LoVo (cell line): ENCODE data around the gene PRG2.
"Not testable (repeated sequence)": the region's sequence is repeated elsewhere in the genome, so short reads cannot be mapped to it uniquely, and the experiment has no call there.

Experiments
- DNase-seq: peaks from one replicate; pipeline ENCODE4 v3.0.0-alpha.2; 2016; ENCODE audit warnings: low spot score

PRG2 gene

GRCh38 chr11:57344826-57345225, 45.6 kb downstream of the PRG2 start:
- no peak for DNase-seq

GRCh38 chr11:57343825-57344224, 46.6 kb downstream of the PRG2 start:
- no peak for DNase-seq

GRCh38 chr11:57342702-57343101, 47.7 kb downstream of the PRG2 start:
- no peak for DNase-seq

DNA sequence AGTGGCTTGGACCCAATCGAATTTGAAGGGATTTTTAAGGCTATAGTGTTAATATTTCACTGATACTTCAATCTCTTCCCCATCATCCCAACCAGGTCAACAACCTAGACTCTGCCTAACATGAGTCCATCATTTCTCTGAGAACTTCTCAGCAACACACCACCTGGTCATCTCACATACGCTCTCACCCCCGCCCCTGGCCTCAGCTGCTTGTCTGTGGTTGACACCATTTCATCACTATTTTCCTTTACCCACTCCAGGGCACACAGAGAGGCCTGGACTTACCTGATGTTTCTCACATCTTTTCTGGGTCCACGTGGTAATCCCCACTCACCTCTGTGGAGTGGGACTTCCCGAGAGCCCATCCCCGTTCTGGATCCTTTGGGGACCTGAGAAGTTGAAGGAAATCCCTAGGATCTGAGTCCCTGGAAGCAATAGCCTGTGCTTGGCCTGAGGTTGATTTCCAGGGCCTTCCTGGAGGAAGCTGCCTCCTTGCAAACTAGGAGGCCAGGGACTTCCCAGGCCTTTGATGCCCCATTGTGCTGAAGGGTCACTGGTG, 49.1 kb downstream of the PRG2 start:
- DNase-seq, result no peak

- no peak for DNase-seq
These were observed 50.3 kb downstream of the PRG2 start for GRCh38 chr11:57340039-57340615.

- DNase-seq, result no peak
These were observed 51.1 kb downstream of the PRG2 start for GRCh38 chr11:57339328-57339727.

GRCh38 chr11:57338142-57338541, 52.3 kb downstream of the PRG2 start, which contains the start of gene P2RX3:
Gene P2RX3, plus strand, starts transcription at chr11:57338352. Its CDS starts 199 bp downstream, at chr11:57338551.
- no peak for DNase-seq

GRCh38 chr11:57336856-57337255, 53.6 kb downstream of the PRG2 start:
- not testable (repeated sequence) for DNase-seq
